Adrenal gland (tissue), 12 donors: ENCODE measurements around the gene ADAM15. TPM values are rescaled to one million over a fixed set of nuclear protein-coding genes. Genes with fewer than 3 reads are reported as not detected.

ENCODE experiments used
- DNase-seq, 7 donors: peaks; one replicate each; pipeline ENCODE4 v3.0.0-alpha.2; 2019 to 2020
- H3K27ac ChIP-seq, 5 donors: fragments of 200-600 bp; sonication (generic) in 4 of 5; 1 replicate in 3 of 5; 2 replicates in 2 of 5; pipeline versions ENCODE4 v1.5.1 to v1.8.0; 2016 to 2020; ENCODE audit warnings: mild to moderate bottlenecking in 1 of 5
- H3K27me3 ChIP-seq: fragments of 200-600 bp; 2 replicates; pipeline ENCODE4 v1.8.0; 2021
- H3K36me3 ChIP-seq, 2 donors: fragments of 200-600 bp; replicated peaks in 1 of 2; 1 replicate in 1 of 2; 2 replicates in 1 of 2; pipeline versions ENCODE4 v1.5.1 to v1.8.0; 2018 to 2022
- H3K4me1 ChIP-seq, 2 donors: fragments of 200-600 bp; replicated peaks in 1 of 2; 1 replicate in 1 of 2; 2 replicates in 1 of 2; pipeline versions ENCODE4 v1.5.1 to v1.8.0; 2018 to 2021
- H3K4me3 ChIP-seq, 4 donors: fragments of 200-600 bp; sonication (generic) in 3 of 4; one replicate each; pipeline ENCODE4 v1.5.1; 2016 to 2018
- H3K9me3 ChIP-seq, 3 donors: fragments of 200-600 bp; sonication (generic) in 1 of 3; replicated peaks in 1 of 3; 1 replicate in 2 of 3; 2 replicates in 1 of 3; pipeline versions ENCODE4 v1.5.1 to v1.8.0; 2016 to 2021
- POLR2A ChIP-seq, 2 donors: fragments of 450-650 bp; IDR thresholded peaks; one replicate each; pipeline ENCODE4 v1.6.1; 2017; ENCODE audit warnings: antibody characterized with exemption in 2 of 2, mild to moderate bottlenecking in 2 of 2, moderate library complexity in 1 of 2
- WGBS, 4 donors: extraction: QIAGEN DNeasy Blood & Tissue Kit in 2 of 4; methylation state at CpG; one replicate each; pipeline versions ENCODE4 v1.1.5 to v1.1.7; 2013 to 2017; 5-methylcytosine and 5-hydroxymethylcytosine counted together
- intact Hi-C, 2 donors: fragments of 100-400 bp; cut with DNase I; formaldehyde crosslinking; loops; one replicate each; pipeline versions ENCODE4 v1.14.1 to v1.15.0; 2022 to 2023
- polyA plus RNA-seq, 3 donors: library from polyadenylated mRNA; stranded (reverse); fragments of 200-250 nt in 2 of 3; fragments of 350-450 nt in 1 of 3; fragmentation: Illumina TruSeq in 1 of 3; extraction: RNeasy Lipid Tissue Mini Kit (QIAGEN cat#74804) in 1 of 3; gene quantifications; one replicate each; pipeline ENCODE4 v1.2.3, GENCODE V29; 2013 to 2014
- total RNA-seq, 9 donors: library from RNA; depleted of rRNA in 4 of 9; stranded (reverse); fragments of >200 nt in 4 of 9; fragments of 120-200 nt in 1 of 9; fragmentation: NEBNext Ultra II Directional in 1 of 9; extraction: Animal tissue kit (Norgen Biotek cat#: 25700) in 1 of 9; gene quantifications; one replicate each; pipeline versions ENCODE4 v1.1.0 to v1.2.4, GENCODE V29; 2013 to 2023
- TF ChIP-seq, protein P1 (sequence below), 6 experiments: fragments of 450-650 bp in 4 of 6; fragments of 200-600 bp in 2 of 6; sonication (generic) in 1 of 6; IDR thresholded peaks; 1 replicate in 5 of 6; 2 replicates in 1 of 6; pipeline versions ENCODE4 v1.5.1 to v1.8.0; 2016 to 2021; ENCODE audit warnings: antibody characterized with exemption in 6 of 6, mild to moderate bottlenecking in 2 of 6, moderate library complexity in 1 of 6
- donor health status: healthy with polysubstance abuse.
- donor health status: Bipolar disorder and iron deficiency.
- donor health status: DM: yes; HTN: yes; CAD: no.
- donor health status: DM: no; HTN: no; CAD: no.
- donor health status: DM: no; HTN: no; CAD: no.
- donor health status: DM: yes; HTN: yes; CAD: no.

ADAM15 gene
- total and polyA plus RNA-seq, 12 donors = 11.6 to 269 (median 59.3) TPM

DNA sequence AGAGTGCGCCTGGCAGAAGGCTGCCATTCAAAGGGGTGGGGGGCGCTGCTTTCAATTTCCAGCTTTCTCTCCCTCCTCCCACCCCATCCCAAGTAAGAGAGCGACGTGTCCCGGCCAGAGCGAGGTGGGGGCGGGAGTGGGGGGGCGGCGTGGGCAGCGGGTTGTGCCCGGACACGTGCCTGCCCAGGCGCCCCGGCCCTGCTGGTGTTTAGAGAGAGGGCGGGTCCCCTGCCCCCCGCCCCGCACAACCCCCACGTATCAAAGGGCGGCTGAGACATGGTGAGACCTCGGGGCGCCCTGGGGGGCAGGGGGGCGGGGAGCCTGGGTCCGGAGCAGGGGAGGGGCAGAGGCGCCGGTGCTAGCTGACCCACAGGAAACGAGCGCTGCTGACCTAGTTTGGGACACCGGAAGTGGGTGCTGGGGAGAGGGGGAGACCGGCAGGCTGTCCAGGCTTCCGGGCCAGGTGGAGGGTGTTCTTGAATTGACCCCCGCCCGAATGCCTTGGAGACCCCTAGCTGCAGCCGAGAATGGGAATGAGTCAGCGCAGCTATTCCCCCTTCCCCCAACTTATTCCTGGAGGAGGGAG lies 47.3 kb upstream of the ADAM15 start:
- Histone ChIP-seq H3K27me3 (no peaks in the 10 kb centered on the region), H3K36me3 (no peaks in the 10 kb centered on the region), H3K9me3 (no peaks in the 10 kb centered on the region), H3K4me3 (peak overlapping the region; percentile 33 to 87 (median 68)), H3K27ac (peak overlapping the region; percentile 87 to 99 (median 96)), H3K4me1 (peaks cover 60% of the 10 kb centered on the region in 2 donors)
- intact Hi-C loops = loop anchor here in 1 of 2 donors (5.0 kb wide), 1 partner anchor 37 kb away; no protein-coding TSS in a partner anchor
- DNase-seq = peak; percentile 75 to 87 (median 84)
- peak in 1 of 2 donors; percentile 4 for TF ChIP-seq POLR2A (IDR thresholded peaks at IDR 0.05)
- TF ChIP-seq, protein P1, sequence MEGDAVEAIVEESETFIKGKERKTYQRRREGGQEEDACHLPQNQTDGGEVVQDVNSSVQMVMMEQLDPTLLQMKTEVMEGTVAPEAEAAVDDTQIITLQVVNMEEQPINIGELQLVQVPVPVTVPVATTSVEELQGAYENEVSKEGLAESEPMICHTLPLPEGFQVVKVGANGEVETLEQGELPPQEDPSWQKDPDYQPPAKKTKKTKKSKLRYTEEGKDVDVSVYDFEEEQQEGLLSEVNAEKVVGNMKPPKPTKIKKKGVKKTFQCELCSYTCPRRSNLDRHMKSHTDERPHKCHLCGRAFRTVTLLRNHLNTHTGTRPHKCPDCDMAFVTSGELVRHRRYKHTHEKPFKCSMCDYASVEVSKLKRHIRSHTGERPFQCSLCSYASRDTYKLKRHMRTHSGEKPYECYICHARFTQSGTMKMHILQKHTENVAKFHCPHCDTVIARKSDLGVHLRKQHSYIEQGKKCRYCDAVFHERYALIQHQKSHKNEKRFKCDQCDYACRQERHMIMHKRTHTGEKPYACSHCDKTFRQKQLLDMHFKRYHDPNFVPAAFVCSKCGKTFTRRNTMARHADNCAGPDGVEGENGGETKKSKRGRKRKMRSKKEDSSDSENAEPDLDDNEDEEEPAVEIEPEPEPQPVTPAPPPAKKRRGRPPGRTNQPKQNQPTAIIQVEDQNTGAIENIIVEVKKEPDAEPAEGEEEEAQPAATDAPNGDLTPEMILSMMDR (IDR thresholded peaks at IDR 0.05) = no peak
- WGBS, 4 donors = 0 to 1% (median 0%) methylated on average over 11 to 34 of the region's 34 CpGs; no CpG with 5 or more reads in 1 of the 4 donors

- no peak for TF ChIP-seq POLR2A (IDR thresholded peaks at IDR 0.05)
- TF ChIP-seq, protein P1 (IDR thresholded peaks at IDR 0.05) = no peak
- Histone ChIP-seq H3K27me3 (no peaks in the 10 kb centered on the region), H3K27ac (peak overlapping the region; percentile 80 to 99 (median 96)), H3K4me1 (peaks cover 54 to 57% of the 10 kb centered on the region in 2 donors), H3K36me3 (no peaks in the 10 kb centered on the region), H3K4me3 (peak overlapping the region in 3 of 4 donors; percentile 64 to 87 (median 73)), H3K9me3 (no peaks in the 10 kb centered on the region)
- peak in 2 of 7 donors; percentile 32 to 37 for DNase-seq
- intact Hi-C loops = loop anchor here in 1 of 2 donors (5.0 kb wide), 1 partner anchor 37 kb away; no protein-coding TSS in a partner anchor
- WGBS, 4 donors = 18 to 25% (median 20%) methylated on average over 5 of the region's 5 CpGs
These were observed 46.6 kb upstream of the ADAM15 start for GRCh38 chr1:155004352-155005075.

GRCh38 chr1:155005076-155006011 lies 45.8 kb upstream of the ADAM15 start:
- peak; percentile 89 to 95 (median 93) for DNase-seq
- H3K4me1 ChIP-seq = peaks cover 46 to 52% of the 10 kb centered on the region in 2 donors
- no peaks in the 10 kb centered on the region for H3K9me3 ChIP-seq
- TF ChIP-seq POLR2A (IDR thresholded peaks at IDR 0.05) = peak; percentile 19 to 80
- TF ChIP-seq, protein P1 (IDR thresholded peaks at IDR 0.05) = no peak
- H3K27me3 ChIP-seq = no peaks in the 10 kb centered on the region
- H3K27ac ChIP-seq = peak overlapping the region; percentile 80 to 99 (median 96)
- intact Hi-C loops = no loop called here
- peak overlapping the region in 2 of 4 donors; percentile 64 to 73 for H3K4me3 ChIP-seq
- WGBS, 4 donors = 23 to 30% (median 28%) methylated on average over 9 to 17 of the region's 17 CpGs
- H3K36me3 ChIP-seq = no peaks in the 10 kb centered on the region
